ENCODE data around the gene SFT2D1. TPM values are rescaled to one million over a fixed set of nuclear protein-coding genes. Genes with fewer than 3 reads are reported as not detected.
"Not testable (repeated sequence)": the region's sequence is repeated elsewhere in the genome, so short reads cannot be mapped to it uniquely, and the experiment has no call there.

Gene SFT2D1
- total RNA-seq: 10 to 100 TPM; 40.1 to 43.8 TPM

DNA sequence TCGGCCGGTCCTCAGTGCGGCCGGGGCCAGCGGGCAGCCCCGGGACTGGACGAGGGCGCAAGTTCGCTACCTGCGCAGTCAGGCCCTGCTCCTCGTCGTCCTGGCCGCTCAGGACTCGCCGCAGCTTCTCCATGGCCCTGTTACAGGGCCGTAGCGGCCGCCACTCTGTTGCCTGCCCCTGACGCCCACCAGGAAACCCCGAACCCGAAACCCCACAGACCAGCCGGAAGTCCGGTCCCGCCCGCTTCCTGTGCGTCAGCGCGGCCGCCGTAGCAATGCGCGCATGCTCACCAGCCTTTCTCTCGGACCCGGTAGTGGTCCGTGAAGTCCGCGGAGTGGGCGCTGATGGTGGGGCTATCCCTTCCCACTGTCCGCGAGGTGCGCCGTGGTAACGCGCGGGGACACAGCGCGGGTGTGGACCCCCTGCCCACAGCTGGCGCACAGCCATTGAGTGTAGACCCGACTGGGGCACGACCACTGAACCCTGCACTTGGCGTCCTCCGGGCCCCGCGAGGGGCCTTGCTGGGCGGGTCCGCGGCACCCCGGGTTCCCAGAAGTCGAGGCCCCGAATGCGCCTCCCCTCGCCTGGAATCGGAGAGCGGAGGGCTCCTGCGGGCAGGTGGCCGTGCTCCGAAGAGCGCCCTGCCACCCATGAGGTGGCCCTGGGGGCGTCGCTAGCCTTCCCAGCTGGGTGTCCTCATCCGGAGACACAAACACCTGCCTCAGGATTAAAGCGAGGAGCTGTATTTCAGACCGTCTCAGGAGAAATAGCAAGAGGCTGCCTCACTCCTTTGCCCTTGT is at the start of gene SFT2D1:
Gene SFT2D1, minus strand, starts transcription at position 197 of the 801 bp plus-strand sequence. Its CDS starts 64 bp downstream, at position 133.
- Mint-ChIP-seq H3K27me3 (no peaks in the 10 kb centered on the region), H3K4me3 (peak within 1 kb of the TSS; percentile 91), H3K36me3 (ENCODE audit: low read depth) (peaks cover 6% of the 10 kb centered on the region), H3K27ac (peak within 1 kb of the TSS; percentile 92), H3K9me3 (no peaks in the 10 kb centered on the region), H3K4me1 (peaks cover 6% of the 10 kb centered on the region)
- peak; percentile 93 for ATAC-seq (replicated peaks)

DNA sequence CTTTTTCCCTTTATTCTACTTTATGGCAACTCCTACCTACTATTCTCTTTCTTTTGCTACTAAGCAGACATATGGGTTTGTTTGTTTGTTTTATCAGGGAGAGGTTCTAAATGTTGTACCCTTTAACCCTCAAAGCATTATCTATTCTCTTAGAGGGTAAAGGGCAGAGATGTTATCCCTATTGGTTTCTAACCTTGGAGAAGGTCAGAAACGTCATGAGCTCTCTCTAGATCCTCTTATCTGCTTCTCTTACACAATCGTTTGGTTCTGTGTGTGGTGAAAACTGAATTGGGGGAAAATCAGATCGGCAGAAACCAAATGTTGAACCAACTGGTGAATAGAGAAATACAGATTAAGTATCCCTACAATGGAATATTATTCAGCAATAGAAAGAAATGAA is 46.8 kb upstream of the SFT2D1 start:
- peaks cover 2% of the 10 kb centered on the region for H3K27me3 Mint-ChIP-seq
- no peaks in the 10 kb centered on the region for H3K4me1 Mint-ChIP-seq
- H3K4me3 Mint-ChIP-seq: no peak overlapping the region
- no peak for ATAC-seq (replicated peaks)
- no peaks in the 10 kb centered on the region for H3K36me3 Mint-ChIP-seq (ENCODE audit: low read depth)
- no peak overlapping the region for H3K27ac Mint-ChIP-seq
- H3K9me3 Mint-ChIP-seq: no peaks in the 10 kb centered on the region

DNA sequence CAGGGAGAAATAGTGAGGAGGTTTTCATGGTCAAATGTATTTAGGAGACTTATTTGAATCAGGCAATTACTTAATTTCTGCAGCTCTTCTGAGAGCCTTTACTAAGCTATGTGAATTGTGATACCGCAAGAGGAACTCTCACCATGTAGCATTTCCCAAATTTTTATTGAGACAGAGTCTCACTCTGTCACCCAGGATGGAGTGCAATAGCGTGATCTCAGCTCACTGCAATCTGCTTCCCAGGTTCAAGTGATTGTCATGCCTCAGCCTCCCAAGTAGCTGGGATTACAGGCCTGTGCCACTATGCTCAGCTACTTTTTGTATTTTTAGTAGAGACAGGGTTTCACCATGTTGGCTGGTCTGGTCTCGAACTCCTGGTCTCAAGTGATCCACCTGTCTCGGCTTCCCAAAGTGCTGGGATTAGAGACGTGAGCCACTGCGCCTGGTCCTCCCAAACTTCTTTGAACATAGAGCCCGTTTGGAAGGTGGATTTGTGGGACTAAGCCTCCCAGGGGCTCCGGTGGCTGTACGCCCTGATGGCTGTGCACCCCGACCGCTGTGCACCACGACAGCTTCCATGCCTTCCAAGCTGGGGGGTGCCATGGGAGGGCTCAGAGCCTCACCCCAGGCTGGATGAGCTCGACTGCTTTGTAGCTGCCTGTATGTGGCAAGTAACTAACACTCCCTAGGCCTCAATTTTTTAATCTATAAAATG is 46.1 kb upstream of the SFT2D1 start:
- no peak overlapping the region for H3K27ac Mint-ChIP-seq
- no peak overlapping the region for H3K4me3 Mint-ChIP-seq
- ATAC-seq (replicated peaks): no peak
- H3K36me3 Mint-ChIP-seq (ENCODE audit: low read depth): no peaks in the 10 kb centered on the region
- H3K4me1 Mint-ChIP-seq: no peaks in the 10 kb centered on the region
- H3K9me3 Mint-ChIP-seq: no peaks in the 10 kb centered on the region
- no peaks in the 10 kb centered on the region for H3K27me3 Mint-ChIP-seq

DNA sequence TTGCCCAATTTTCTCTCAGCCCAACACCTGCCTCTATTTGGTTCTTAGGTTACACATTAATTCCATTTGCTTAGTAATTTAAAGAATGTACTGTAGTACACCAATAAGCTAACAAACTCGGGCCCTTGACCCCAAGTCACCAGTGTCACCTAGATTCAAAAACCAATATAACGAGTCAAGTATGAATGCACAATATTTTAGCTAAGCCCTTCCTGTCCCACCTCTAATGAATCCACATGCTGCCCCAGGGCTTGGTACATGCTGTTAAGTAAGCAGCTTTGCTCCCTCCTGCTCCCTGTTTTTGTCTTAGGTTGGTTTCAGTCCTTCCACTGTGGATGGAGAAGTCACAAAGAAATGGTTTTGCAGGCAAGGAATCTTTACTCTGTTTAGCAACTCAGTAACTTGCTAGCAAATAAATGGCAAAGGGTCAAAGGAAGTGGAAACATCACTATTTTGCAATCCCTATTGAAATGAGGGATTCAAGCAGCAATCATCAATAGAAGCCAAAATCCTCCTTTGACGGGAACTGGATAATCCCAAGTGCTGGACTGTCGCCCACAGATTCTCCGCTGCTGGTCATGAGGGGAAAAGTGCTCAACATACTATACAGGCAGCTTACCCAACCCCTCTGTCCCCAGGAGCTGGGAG is 45.4 kb upstream of the SFT2D1 start:
- H3K9me3 Mint-ChIP-seq: no peaks in the 10 kb centered on the region
- no peaks in the 10 kb centered on the region for H3K36me3 Mint-ChIP-seq (ENCODE audit: low read depth)
- no peaks in the 10 kb centered on the region for H3K27me3 Mint-ChIP-seq
- no peaks in the 10 kb centered on the region for H3K4me1 Mint-ChIP-seq
- no peak overlapping the region for H3K4me3 Mint-ChIP-seq
- H3K27ac Mint-ChIP-seq: no peak overlapping the region
- ATAC-seq (replicated peaks): no peak

DNA sequence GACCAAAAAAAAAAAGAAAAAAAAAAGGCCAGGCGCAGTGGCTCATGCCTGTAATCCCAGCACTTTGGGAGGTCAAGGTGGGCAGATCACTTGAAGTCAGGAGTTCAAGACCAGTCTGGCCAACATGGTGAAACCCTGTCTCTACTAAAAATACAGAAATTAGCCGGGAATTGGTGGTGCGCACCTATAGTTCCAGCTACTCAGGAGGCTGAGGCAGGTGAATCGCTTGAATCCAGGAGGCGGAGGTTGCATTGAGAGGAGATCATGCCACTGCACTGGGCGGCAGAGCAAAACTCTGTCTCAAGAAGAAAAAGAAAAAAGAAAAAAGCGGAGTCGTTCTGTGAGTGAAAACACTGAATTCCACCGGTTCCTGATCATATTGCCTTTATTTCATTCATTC is 44.8 kb upstream of the SFT2D1 start:
- H3K36me3 Mint-ChIP-seq (ENCODE audit: low read depth); H3K27me3 Mint-ChIP-seq; H3K9me3 Mint-ChIP-seq; ATAC-seq (replicated peaks); H3K4me3 Mint-ChIP-seq; H3K4me1 Mint-ChIP-seq; H3K27ac Mint-ChIP-seq: not testable (repeated sequence)

DNA sequence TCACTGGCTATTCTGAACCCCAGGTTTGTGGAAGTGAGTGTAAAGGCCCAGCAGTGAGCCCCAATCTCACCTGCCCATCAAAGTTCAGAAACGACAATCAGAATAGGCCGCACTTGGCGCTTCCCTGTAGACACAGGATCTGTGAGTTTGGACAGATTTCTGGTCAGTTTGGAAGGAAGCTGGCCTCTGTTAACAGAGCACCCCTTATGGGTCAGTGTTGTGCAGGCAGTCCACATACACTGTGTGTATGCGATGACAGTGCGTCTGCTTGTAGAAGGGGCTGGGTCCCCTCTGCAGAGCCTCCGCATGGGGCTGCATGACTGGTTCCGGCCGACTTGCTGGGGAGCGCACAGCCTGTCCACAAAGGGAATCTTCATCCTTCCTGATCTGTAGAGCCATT is 43.8 kb upstream of the SFT2D1 start:
- ATAC-seq (replicated peaks): no peak
- no peak overlapping the region for H3K4me3 Mint-ChIP-seq
- H3K36me3 Mint-ChIP-seq (ENCODE audit: low read depth): no peaks in the 10 kb centered on the region
- no peaks in the 10 kb centered on the region for H3K9me3 Mint-ChIP-seq
- H3K4me1 Mint-ChIP-seq: peaks cover 5% of the 10 kb centered on the region
- H3K27me3 Mint-ChIP-seq: no peaks in the 10 kb centered on the region
- H3K27ac Mint-ChIP-seq: no peak overlapping the region

DNA sequence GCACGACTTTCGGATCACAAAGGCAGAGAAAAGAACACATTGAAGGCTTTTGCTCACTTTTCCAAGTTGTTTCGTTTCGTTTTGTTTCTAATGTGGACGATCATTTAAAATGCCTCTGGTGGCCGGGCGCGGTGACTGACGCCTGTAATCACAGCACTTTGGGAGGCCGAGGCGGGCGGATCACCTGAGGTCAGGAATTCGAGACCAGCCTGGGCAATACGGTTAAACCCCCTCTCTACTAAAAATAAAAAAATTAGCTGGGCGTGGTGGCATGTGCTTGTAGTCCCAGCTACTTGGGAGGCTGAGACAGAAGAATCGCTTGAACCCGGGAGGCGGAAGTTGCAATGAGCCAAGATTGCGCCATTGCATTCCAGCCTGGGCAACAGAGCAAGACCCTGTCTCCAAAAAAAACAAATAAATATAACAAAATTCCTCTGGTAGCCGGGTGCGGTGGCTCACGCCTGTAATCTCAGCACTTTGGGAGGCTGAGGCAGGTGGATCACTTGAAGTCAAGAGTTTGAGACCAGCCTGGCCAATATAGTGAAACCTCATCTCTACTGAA is 41.5 kb upstream of the SFT2D1 start:
- not testable (repeated sequence) for H3K27ac Mint-ChIP-seq; H3K9me3 Mint-ChIP-seq; H3K27me3 Mint-ChIP-seq; H3K4me1 Mint-ChIP-seq; H3K36me3 Mint-ChIP-seq (ENCODE audit: low read depth); ATAC-seq (replicated peaks)
- H3K4me3 Mint-ChIP-seq: peak overlapping the region; percentile 79

DNA sequence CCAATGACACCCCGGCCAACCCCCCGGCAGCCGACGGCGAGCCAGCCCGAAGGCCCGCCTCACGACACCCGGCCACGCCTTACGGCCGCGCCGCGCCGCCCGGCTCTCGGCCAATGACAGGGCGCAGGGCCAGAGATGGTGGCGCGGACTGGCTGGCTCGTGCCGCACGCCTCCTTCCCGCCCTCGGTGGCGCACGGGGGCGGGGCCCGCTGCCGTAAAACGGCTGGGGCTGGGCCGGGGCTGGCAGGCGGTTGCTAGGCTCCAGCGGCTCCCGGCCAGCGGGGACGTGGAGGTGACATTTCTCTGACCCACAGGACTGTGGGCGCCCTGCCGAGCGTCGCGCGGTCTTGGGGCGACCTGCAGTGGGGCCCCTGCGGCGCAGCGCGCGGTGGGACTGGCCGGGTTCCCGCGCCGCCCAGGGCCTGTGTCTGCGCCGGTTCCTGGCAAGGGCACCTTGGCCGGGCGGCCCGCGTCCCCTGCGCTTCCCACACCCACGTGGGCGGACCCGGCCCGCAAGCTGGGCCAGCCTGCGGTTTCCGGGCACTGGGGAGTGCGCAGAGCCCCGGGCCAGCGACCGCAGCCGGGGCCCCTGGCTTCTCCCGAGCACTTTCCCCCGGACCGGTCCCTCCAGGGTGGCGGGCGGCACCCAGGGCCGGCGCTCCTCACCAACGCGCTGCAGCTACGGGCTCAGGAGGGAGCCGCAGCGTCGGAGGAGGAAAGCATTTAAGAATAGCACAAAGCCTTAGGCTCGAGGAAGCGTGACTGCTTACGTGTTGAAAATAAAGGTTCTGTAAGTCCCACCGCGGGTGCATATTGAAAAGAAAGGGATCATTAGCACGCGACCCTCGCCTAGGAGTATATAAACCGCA is 40.8 kb upstream of the SFT2D1 start, which contains the start of gene MPC1:
Gene MPC1, minus strand, starts transcription at position 8 of the 869 bp plus-strand sequence. CDS start 64 bp downstream, outside the sequence.
- peak; percentile 96 for ATAC-seq (replicated peaks)
- Mint-ChIP-seq H3K36me3 (ENCODE audit: low read depth) (no peaks in the 10 kb centered on the region), H3K4me1 (peaks cover 6% of the 10 kb centered on the region), H3K27ac (peak within 1 kb of the TSS; percentile 84), H3K4me3 (peak within 1 kb of the TSS; percentile 90), H3K27me3 (no peaks in the 10 kb centered on the region), H3K9me3 (no peaks in the 10 kb centered on the region)

DNA sequence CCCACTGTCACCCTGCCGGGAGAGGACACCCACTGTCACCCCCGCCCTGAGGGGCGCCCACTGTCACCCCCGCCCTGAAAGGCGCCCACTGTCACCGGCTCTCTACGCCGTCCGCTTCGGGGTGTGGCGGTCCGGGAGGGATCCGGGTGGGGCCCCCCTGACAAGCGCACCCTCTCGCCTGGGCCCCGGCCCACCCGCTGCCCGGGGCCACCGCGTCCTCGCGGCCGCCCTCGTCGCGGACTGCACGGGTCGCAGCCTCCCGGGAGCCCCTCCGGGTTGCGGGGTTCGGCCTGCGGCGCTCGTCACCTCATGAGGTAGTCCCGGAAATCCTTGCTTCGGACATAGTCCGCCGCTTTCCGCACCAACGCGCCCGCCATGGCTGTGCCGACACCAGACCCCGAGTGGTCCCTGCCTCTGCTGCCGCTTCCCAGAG is 40.2 kb upstream of the SFT2D1 start:
- no peak overlapping the region for H3K27ac Mint-ChIP-seq
- H3K4me3 Mint-ChIP-seq: peak overlapping the region; percentile 90
- no peaks in the 10 kb centered on the region for H3K9me3 Mint-ChIP-seq
- no peaks in the 10 kb centered on the region for H3K27me3 Mint-ChIP-seq
- no peak for ATAC-seq (replicated peaks)
- H3K4me1 Mint-ChIP-seq: peaks cover 6% of the 10 kb centered on the region
- H3K36me3 Mint-ChIP-seq (ENCODE audit: low read depth): no peaks in the 10 kb centered on the region

DNA sequence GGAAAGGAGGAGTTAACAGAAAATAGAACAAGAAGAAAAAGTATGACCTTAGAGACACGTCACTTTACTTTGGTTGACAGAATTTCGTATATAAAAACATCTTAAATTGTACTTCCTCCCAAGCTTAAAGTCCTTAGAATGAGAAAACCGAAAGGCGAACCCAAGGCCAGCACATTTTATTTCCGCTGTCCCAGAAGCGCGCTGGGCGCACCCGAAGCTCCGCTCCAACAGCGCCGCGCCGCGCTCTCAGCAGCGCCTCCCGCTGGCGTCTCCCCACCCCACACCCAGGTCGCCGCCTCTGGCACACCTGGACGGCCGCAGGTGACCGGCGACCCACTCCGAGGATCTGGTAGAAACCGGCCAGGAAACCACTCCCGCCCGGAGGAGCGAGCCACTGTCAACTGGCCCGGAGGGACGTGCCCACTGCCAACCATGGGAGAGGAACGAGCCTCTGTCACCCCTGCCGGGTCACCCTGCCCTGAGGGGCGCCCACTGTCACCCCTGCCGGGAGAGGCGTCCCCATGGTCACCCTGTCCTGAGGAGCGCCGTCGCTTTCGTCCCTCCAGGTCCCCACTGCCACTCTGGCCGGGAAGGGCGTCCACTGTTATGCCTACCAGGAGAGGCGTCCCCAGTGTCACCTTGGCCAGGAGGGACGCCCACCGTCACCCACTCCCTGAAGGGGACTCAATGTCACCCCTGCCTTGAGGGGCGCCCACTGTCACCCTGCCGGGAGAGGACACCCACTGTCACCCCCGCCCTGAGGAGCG is 39.6 kb upstream of the SFT2D1 start:
- peak overlapping the region; percentile 90 for H3K4me3 Mint-ChIP-seq
- peaks cover 6% of the 10 kb centered on the region for H3K4me1 Mint-ChIP-seq
- no peaks in the 10 kb centered on the region for H3K36me3 Mint-ChIP-seq (ENCODE audit: low read depth)
- no peaks in the 10 kb centered on the region for H3K27me3 Mint-ChIP-seq
- peak; percentile 47 for ATAC-seq (replicated peaks)
- peak overlapping the region; percentile 84 for H3K27ac Mint-ChIP-seq
- H3K9me3 Mint-ChIP-seq: no peaks in the 10 kb centered on the region

DNA sequence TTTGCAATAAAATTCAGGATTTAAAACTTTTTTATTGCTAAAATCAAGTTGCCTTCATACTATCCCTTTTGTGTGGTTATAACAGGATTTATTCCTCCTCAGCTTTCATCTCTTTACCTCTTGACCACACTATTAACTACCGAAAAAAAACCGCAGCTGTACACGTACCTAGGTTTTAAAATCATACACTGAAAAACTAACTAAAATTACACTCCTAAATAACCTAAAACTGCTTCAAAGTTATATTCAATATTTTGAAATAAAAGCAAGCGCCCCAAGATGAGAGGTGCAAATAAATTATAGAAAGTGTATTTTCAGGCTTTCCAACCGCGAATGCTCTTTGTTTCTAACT is 39.0 kb upstream of the SFT2D1 start:
- Mint-ChIP-seq H3K27ac (peak overlapping the region; percentile 84), H3K36me3 (ENCODE audit: low read depth) (no peaks in the 10 kb centered on the region), H3K4me1 (peaks cover 6% of the 10 kb centered on the region), H3K9me3 (no peaks in the 10 kb centered on the region), H3K27me3 (no peaks in the 10 kb centered on the region), H3K4me3 (peak overlapping the region; percentile 90)
- ATAC-seq (replicated peaks): no peak

DNA sequence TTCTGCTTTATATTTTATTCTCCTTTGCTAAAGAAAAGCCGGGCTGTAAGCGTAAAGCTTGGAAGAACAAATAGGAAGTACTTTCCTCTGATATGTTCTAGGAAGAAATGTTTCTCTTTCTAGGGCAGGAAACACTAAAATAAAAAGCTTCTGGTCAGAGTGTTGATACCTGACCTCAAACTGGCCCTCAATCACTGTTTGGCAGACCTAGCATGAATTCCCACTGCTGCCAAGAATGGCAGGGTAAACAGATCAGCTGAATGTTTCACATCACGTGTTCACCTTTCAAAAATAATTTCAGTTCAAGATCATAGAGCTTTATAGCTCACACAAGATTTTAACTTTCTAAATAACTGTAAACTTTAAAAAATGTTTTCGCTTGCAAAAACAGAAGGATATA is 37.5 kb upstream of the SFT2D1 start:
- H3K36me3 Mint-ChIP-seq (ENCODE audit: low read depth): no peaks in the 10 kb centered on the region

DNA sequence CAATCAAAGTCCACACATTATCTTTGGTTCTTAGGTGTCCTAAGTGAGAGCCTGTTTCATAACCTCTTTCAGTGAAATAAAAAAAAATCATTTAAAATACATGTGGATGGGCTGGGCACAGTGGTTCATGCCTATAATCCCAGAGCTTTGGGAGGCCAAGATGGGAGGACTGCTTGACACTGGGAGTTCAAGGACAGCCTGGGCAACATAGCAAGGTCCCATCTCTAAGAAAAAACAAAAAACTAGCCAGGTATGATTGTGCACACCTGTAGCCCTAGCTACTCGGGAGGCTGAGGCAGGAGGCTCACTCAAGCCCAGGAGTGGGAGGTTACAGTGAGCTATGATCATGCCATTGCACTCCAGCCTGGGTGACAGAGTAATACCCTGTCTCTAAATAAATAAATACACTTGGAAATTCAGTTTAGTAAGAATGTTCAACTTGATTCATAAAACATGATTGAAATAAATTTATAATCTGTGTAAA is 36.8 kb upstream of the SFT2D1 start:
- Mint-ChIP-seq H3K36me3 (ENCODE audit: low read depth) (no peaks in the 10 kb centered on the region), H3K9me3 (no peaks in the 10 kb centered on the region), H3K4me1 (peaks cover 6% of the 10 kb centered on the region), H3K27ac (no peak overlapping the region), H3K27me3 (no peaks in the 10 kb centered on the region), H3K4me3 (no peak overlapping the region)
- no peak for ATAC-seq (replicated peaks)

More for the DNA sequence above, 37.5 kb upstream of the SFT2D1 start:
- Mint-ChIP-seq H3K4me1 (peaks cover 6% of the 10 kb centered on the region), H3K9me3 (no peaks in the 10 kb centered on the region), H3K27me3 (no peaks in the 10 kb centered on the region), H3K27ac (no peak overlapping the region), H3K4me3 (no peak overlapping the region)
- ATAC-seq (replicated peaks): no peak
